HUES64 (cell line): Measurements from ENCODE around the gene CISTR. TPM values are rescaled to one million over a fixed set of nuclear protein-coding genes. Genes with fewer than 3 reads are reported as not detected.

Experiments
- H3K27ac ChIP-seq: 2 replicates; pipeline ENCODE4 v1.7.0; 2013; ENCODE audit warnings: low read depth, low read length, inconsistent platforms
- H3K27me3 ChIP-seq: 2 replicates; pipeline ENCODE4 v1.6.1; 2013; ENCODE audit warnings: mild to moderate bottlenecking, low read length; ENCODE audit not compliant: insufficient read depth
- H3K36me3 ChIP-seq: 2 replicates; pipeline ENCODE4 v1.6.1; 2013; ENCODE audit warnings: mild to moderate bottlenecking, low read length; ENCODE audit not compliant: insufficient read depth
- H3K4me1 ChIP-seq: 2 replicates; pipeline ENCODE4 v1.6.1; 2013; ENCODE audit warnings: mild to moderate bottlenecking, low read length, moderate library complexity; ENCODE audit not compliant: insufficient read depth
- H3K4me3 ChIP-seq: 2 replicates; pipeline ENCODE4 v1.5.1; 2013; ENCODE audit warnings: mild to moderate bottlenecking, low read length, moderate library complexity
- H3K9ac ChIP-seq: 2 replicates; pipeline ENCODE4 v1.6.1; 2013; ENCODE audit warnings: mild to moderate bottlenecking, low read depth, low read length
- H3K9me3 ChIP-seq: 2 replicates; pipeline ENCODE4 v1.6.1; 2013; ENCODE audit warnings: low read depth, low read length; ENCODE audit not compliant: insufficient read depth
- WGBS: fragments of 150-250, 120-280 bp; methylation state at CpG from one replicate; pipeline ENCODE4 v1.1.7; 2013; ENCODE audit warnings: missing lambda C conversion rate; 5-methylcytosine and 5-hydroxymethylcytosine counted together
- polyA plus RNA-seq, 2 experiments: library from polyadenylated mRNA; stranded (reverse); fragments of 50-300 nt; gene quantifications; one replicate each; pipeline ENCODE4 v1.2.3, GENCODE V29; 2013

The CISTR gene
- not detected for polyA plus RNA-seq (2013, experiment 1 of 2)
- not detected for polyA plus RNA-seq (2013, experiment 2 of 2)

GRCh38 chr12:53751336-53752191 is at the start of gene CISTR:
TSS of gene CISTR (minus strand) at chr12:53751979.
- no peaks in the 10 kb centered on the region for H3K9me3 ChIP-seq
- H3K27me3 ChIP-seq, result peaks cover 95% of the 10 kb centered on the region
- H3K4me3 ChIP-seq, result peak within 1 kb of the TSS; percentile 52
- no peaks in the 10 kb centered on the region for H3K36me3 ChIP-seq
- no peak within 1 kb of the TSS for H3K27ac ChIP-seq
- under 1% methylated on average over 75 of the region's 76 CpGs for WGBS
- H3K4me1 ChIP-seq, result peaks cover 56% of the 10 kb centered on the region
- H3K9ac ChIP-seq, result peak within 1 kb of the TSS; percentile 8; the same call in 1 of the 2 replicates

- peaks cover 74% of the 10 kb centered on the region for H3K27me3 ChIP-seq
- H3K36me3 ChIP-seq, result no peaks in the 10 kb centered on the region
- no peak overlapping the region for H3K9ac ChIP-seq
- no peak overlapping the region for H3K27ac ChIP-seq
- no peaks in the 10 kb centered on the region for H3K9me3 ChIP-seq
- WGBS, result 63% methylated on average over 2 of the region's 2 CpGs
- no peaks in the 10 kb centered on the region for H3K4me1 ChIP-seq
- H3K4me3 ChIP-seq, result no peak overlapping the region
These were observed 46.8 kb upstream of the CISTR start for GRCh38 chr12:53798575-53798974.

GRCh38 chr12:53795927-53796326 is 44.1 kb upstream of the CISTR start:
- H3K9me3 ChIP-seq, result no peaks in the 10 kb centered on the region
- H3K9ac ChIP-seq, result no peak overlapping the region
- no peak overlapping the region for H3K4me3 ChIP-seq
- no peak overlapping the region for H3K27ac ChIP-seq
- no peaks in the 10 kb centered on the region for H3K36me3 ChIP-seq
- WGBS, result 70% methylated on average over 6 of the region's 6 CpGs
- no peaks in the 10 kb centered on the region for H3K4me1 ChIP-seq
- peaks cover 70% of the 10 kb centered on the region for H3K27me3 ChIP-seq

- WGBS, result 85% methylated on average over 2 of the region's 2 CpGs
- H3K4me1 ChIP-seq, result no peaks in the 10 kb centered on the region
- no peak overlapping the region for H3K27ac ChIP-seq
- H3K27me3 ChIP-seq, result peaks cover 65% of the 10 kb centered on the region
- H3K36me3 ChIP-seq, result no peaks in the 10 kb centered on the region
- no peaks in the 10 kb centered on the region for H3K9me3 ChIP-seq
- no peak overlapping the region for H3K4me3 ChIP-seq
- H3K9ac ChIP-seq, result no peak overlapping the region
These were observed 41.4 kb upstream of the CISTR start for GRCh38 chr12:53793221-53793620.

GRCh38 chr12:53791735-53792326 is 40.1 kb upstream of the CISTR start:
- Histone ChIP-seq H3K27me3 (peaks cover 63% of the 10 kb centered on the region), H3K4me1 (no peaks in the 10 kb centered on the region), H3K9ac (no peak overlapping the region), H3K36me3 (no peaks in the 10 kb centered on the region), H3K9me3 (no peaks in the 10 kb centered on the region), H3K27ac (no peak overlapping the region), H3K4me3 (no peak overlapping the region)
- 8% methylated on average over 1 of the region's 1 CpG for WGBS

- no peaks in the 10 kb centered on the region for H3K36me3 ChIP-seq
- WGBS, result 67% methylated on average over 1 of the region's 1 CpG
These were observed 37.8 kb upstream of the CISTR start for GRCh38 chr12:53789570-53789969.

GRCh38 chr12:53788892-53789291 is 37.1 kb upstream of the CISTR start:
- H3K9me3 ChIP-seq, result no peaks in the 10 kb centered on the region
- H3K36me3 ChIP-seq, result no peaks in the 10 kb centered on the region
- H3K4me1 ChIP-seq, result no peaks in the 10 kb centered on the region
- no peak overlapping the region for H3K9ac ChIP-seq
- no peak overlapping the region for H3K27ac ChIP-seq
- H3K4me3 ChIP-seq, result no peak overlapping the region
- H3K27me3 ChIP-seq, result peaks cover 37% of the 10 kb centered on the region
- WGBS, result 94% methylated on average over 1 of the region's 1 CpG

More at GRCh38 chr12:53789570-53789969, 37.8 kb upstream of the CISTR start:
- Histone ChIP-seq H3K9me3 (no peaks in the 10 kb centered on the region), H3K27ac (no peak overlapping the region), H3K9ac (no peak overlapping the region), H3K4me3 (no peak overlapping the region), H3K4me1 (no peaks in the 10 kb centered on the region), H3K27me3 (peaks cover 43% of the 10 kb centered on the region)

- no peak overlapping the region for H3K27ac ChIP-seq
- WGBS, result 92% methylated on average over 7 of the region's 7 CpGs
- H3K4me3 ChIP-seq, result no peak overlapping the region
- H3K9me3 ChIP-seq, result no peaks in the 10 kb centered on the region
- H3K36me3 ChIP-seq, result no peaks in the 10 kb centered on the region
- no peak overlapping the region for H3K9ac ChIP-seq
- H3K27me3 ChIP-seq, result peaks cover 22% of the 10 kb centered on the region
- no peaks in the 10 kb centered on the region for H3K4me1 ChIP-seq
These were observed 34.6 kb upstream of the CISTR start for GRCh38 chr12:53786411-53786810.

- 78% methylated on average over 2 of the region's 2 CpGs for WGBS
- Histone ChIP-seq H3K9me3 (no peaks in the 10 kb centered on the region), H3K27me3 (peaks cover 34% of the 10 kb centered on the region), H3K27ac (no peak overlapping the region), H3K36me3 (no peaks in the 10 kb centered on the region), H3K4me3 (no peak overlapping the region), H3K4me1 (no peaks in the 10 kb centered on the region), H3K9ac (no peak overlapping the region)
These were observed 33.4 kb upstream of the CISTR start for GRCh38 chr12:53785161-53785560.

- Histone ChIP-seq H3K9me3 (no peaks in the 10 kb centered on the region), H3K36me3 (no peaks in the 10 kb centered on the region), H3K27me3 (peaks cover 35% of the 10 kb centered on the region), H3K4me3 (no peak overlapping the region), H3K4me1 (no peaks in the 10 kb centered on the region), H3K9ac (no peak overlapping the region), H3K27ac (no peak overlapping the region)
- WGBS, result 90% methylated on average over 8 of the region's 8 CpGs
These were observed 30.4 kb upstream of the CISTR start for GRCh38 chr12:53782093-53782703.

GRCh38 chr12:53781228-53781801 is 29.5 kb upstream of the CISTR start:
- Histone ChIP-seq H3K9me3 (no peaks in the 10 kb centered on the region), H3K27me3 (peaks cover 37% of the 10 kb centered on the region), H3K36me3 (no peaks in the 10 kb centered on the region), H3K4me3 (no peak overlapping the region), H3K4me1 (no peaks in the 10 kb centered on the region), H3K27ac (no peak overlapping the region), H3K9ac (no peak overlapping the region)
- WGBS, result 64% methylated on average over 5 of the region's 5 CpGs
